HEK293 (cell line): ENCODE data around the gene TRAF5.

ENCODE experiments used
- CTCF ChIA-PET: fragments of 350-600 bp; formaldehyde crosslinking; extraction: SDS; loops from one replicate; lab custom pipeline; 2021; ENCODE audit warnings: antibody characterized with exemption; lab: Yijun Ruan, JAX
- POLR2A ChIA-PET: fragments of 300-600 bp; formaldehyde crosslinking; extraction: SDS; loops from one replicate; lab custom pipeline; 2020; ENCODE audit warnings: antibody characterized with exemption, inconsistent platforms; lab: Yijun Ruan, JAX
- H3K27ac ChIP-seq: fragments of 200-500 bp; sonication (Bioruptor generic); 2 replicates; pipeline ENCODE4 v1.5.1; 2014; ENCODE audit warnings: low read depth, low read length, control low read depth, inconsistent platforms; ENCODE audit errors: extremely low read depth
- H3K36me3 ChIP-seq, 2 experiments: fragments of 200-500 bp in 1 of 2; sonication (Bioruptor generic) in 1 of 2; 1 replicate in 1 of 2; 2 replicates in 1 of 2; pipeline ENCODE4 v1.5.1; 2014 to 2017; ENCODE audit warnings: inconsistent platforms in 2 of 2, low read length in 2 of 2; ENCODE audit not compliant: control insufficient read depth in 2 of 2, insufficient read depth in 1 of 2
- H3K4me1 ChIP-seq: fragments of 200-500 bp; sonication (Bioruptor generic); 2 replicates; pipeline ENCODE4 v1.5.1; 2014; ENCODE audit warnings: mild to moderate bottlenecking, low read length, inconsistent platforms; ENCODE audit not compliant: control insufficient read depth, insufficient read depth
- H3K4me3 ChIP-seq: 2 replicates; pipeline ENCODE4 v1.5.1; 2011; ENCODE audit warnings: low read depth, mild to moderate bottlenecking, control low read depth, low read length, moderate library complexity
- H3K9me3 ChIP-seq: fragments of 200-500 bp; sonication (Bioruptor generic); 2 replicates; pipeline ENCODE4 v1.5.1; 2014; ENCODE audit warnings: low read depth, low read length, inconsistent platforms; ENCODE audit not compliant: control insufficient read depth, insufficient read depth
- ELK4 ChIP-seq: IDR thresholded peaks from 2 replicates; pipeline ENCODE4 v1.6.1; 2011; ENCODE audit warnings: mild to moderate bottlenecking, low read depth, low read length, borderline replicate concordance
- KLF1 ChIP-seq: fragments of 450-650 bp; formaldehyde crosslinking; IDR thresholded peaks from 2 replicates; pipeline ENCODE4 v1.5.1; 2016; ENCODE audit warnings: missing biosample characterization, missing genetic modification characterization
- ZBTB11 ChIP-seq: fragments of 450-650 bp; formaldehyde crosslinking; conservative IDR thresholded peaks from 2 replicates; pipeline ENCODE4 v1.5.1; 2016; ENCODE audit warnings: low read depth, missing biosample characterization, missing genetic modification characterization
- ZIC2 ChIP-seq: fragments of 450-650 bp; formaldehyde crosslinking; IDR thresholded peaks from 2 replicates; pipeline ENCODE4 v1.5.1; 2016; ENCODE audit warnings: missing biosample characterization, missing genetic modification characterization
- ZNF148 ChIP-seq: fragments of 450-650 bp; formaldehyde crosslinking; IDR thresholded peaks from 2 replicates; pipeline ENCODE4 v1.5.0; 2017; ENCODE audit warnings: missing biosample characterization, missing genetic modification characterization, borderline replicate concordance
- ZNF174 ChIP-seq: fragments of 450-650 bp; formaldehyde crosslinking; IDR thresholded peaks from 2 replicates; pipeline ENCODE4 v1.5.0; 2017; ENCODE audit warnings: missing biosample characterization, mild to moderate bottlenecking, missing genetic modification characterization
- ZNF202 ChIP-seq: fragments of 450-650 bp; formaldehyde crosslinking; IDR thresholded peaks from 2 replicates; pipeline ENCODE4 v1.5.1; 2016; ENCODE audit warnings: missing biosample characterization, missing genetic modification characterization, borderline replicate concordance
- ZNF324 ChIP-seq: fragments of 450-650 bp; formaldehyde crosslinking; IDR thresholded peaks from 2 replicates; pipeline ENCODE4 v1.5.1; 2016; ENCODE audit warnings: missing biosample characterization, missing genetic modification characterization
- ZNF404 ChIP-seq: fragments of 450-650 bp; formaldehyde crosslinking; IDR thresholded peaks from 2 replicates; pipeline ENCODE4 v1.5.1; 2017; ENCODE audit warnings: missing biosample characterization, missing genetic modification characterization
- ZNF623 ChIP-seq: fragments of 450-650 bp; formaldehyde crosslinking; IDR thresholded peaks from 2 replicates; pipeline ENCODE4 v1.5.1; 2016; ENCODE audit warnings: missing biosample characterization, missing genetic modification characterization
- ZNF654 ChIP-seq: fragments of 450-650 bp; formaldehyde crosslinking; IDR thresholded peaks from 2 replicates; pipeline ENCODE4 v1.5.1; 2016; ENCODE audit warnings: low read depth, missing biosample characterization, missing genetic modification characterization
- ZNF677 ChIP-seq: fragments of 450-650 bp; IDR thresholded peaks from 2 replicates; pipeline ENCODE4 v1.5.0; 2018; ENCODE audit warnings: missing biosample characterization, mild to moderate bottlenecking, missing genetic modification characterization, moderate library complexity

The TRAF5 gene

GRCh38 chr1:211337430-211338223 is 11.0 kb downstream of the TRAF5 start (continued):
- no peak for TF ChIP-seq ZNF202 (tag by site-specific recombination)
- no peak for TF ChIP-seq ZNF174
- TF ChIP-seq KLF1 (tag by site-specific recombination): 0 out of 2 replicates have a peak, but pooled peaks have one; percentile 14
- no peak for TF ChIP-seq ZBTB11 (tag by site-specific recombination)
- no peak for TF ChIP-seq ZNF623

GRCh38 chr1:211338224-211338620 is 11.6 kb downstream of the TRAF5 start:
- POLR2A ChIA-PET: no interaction called here
- H3K4me3 ChIP-seq: no peak overlapping the region
- H3K9me3 ChIP-seq: no peaks in the 10 kb centered on the region
- H3K36me3 ChIP-seq: no peaks in the 10 kb centered on the region
- no peak overlapping the region for H3K27ac ChIP-seq
- no peaks in the 10 kb centered on the region for H3K4me1 ChIP-seq
- CTCF ChIA-PET: interaction anchor here (1.9 kb wide), 2 partner anchors 14 to 15 kb away, joined by 8 to 10 read pairs; no protein-coding TSS in a partner anchor
- no peak for TF ChIP-seq ZNF148
- TF ChIP-seq ELK4: no peak
- no peak for TF ChIP-seq ZNF324 (tag by site-specific recombination)
- no peak for TF ChIP-seq ZNF654 (tag by site-specific recombination)
- TF ChIP-seq ZNF677 (tag by site-specific recombination): no peak

GRCh38 chr1:211339631-211340041 is 13.0 kb downstream of the TRAF5 start:
- H3K4me1 ChIP-seq: no peaks in the 10 kb centered on the region
- POLR2A ChIA-PET: interaction anchor here (1.2 kb wide), 1 partner anchor 14 kb away, joined by 3 read pairs; no protein-coding TSS in a partner anchor
- no peak overlapping the region for H3K27ac ChIP-seq
- TF ChIP-seq KLF1 (tag by site-specific recombination) (peak; percentile 79), ZIC2 (peak; percentile 48), ZNF404 (tag by site-specific recombination) (no peak)
- no peak overlapping the region for H3K4me3 ChIP-seq
- H3K36me3 ChIP-seq: no peaks in the 10 kb centered on the region
- CTCF ChIA-PET: interaction anchor here (0.8 to 1.9 kb wide), 2 partner anchors 13 to 16 kb away, joined by 4 to 10 read pairs; no protein-coding TSS in a partner anchor
- H3K9me3 ChIP-seq: no peaks in the 10 kb centered on the region
